ENCODE data around the gene SHMT1. TPM values are rescaled to one million over a fixed set of nuclear protein-coding genes. Genes with fewer than 3 reads are reported as not detected.

Gene SHMT1
- total and polyA plus RNA-seq, 4 donors, result 39.6 to 360 (median 325) TPM

- 83% methylated on average over 5 of the region's 5 CpGs for WGBS
- Histone ChIP-seq H3K27me3 (ENCODE audit: control insufficient read depth in 4 of 4, insufficient read depth in 4 of 4, low read length in 3 of 4) (no peaks in the 10 kb centered on the region), H3K27ac (ENCODE audit: low read depth in 1 of 2, low read length in 2 of 2) (no peak overlapping the region), H3K4me1 (ENCODE audit: control insufficient read depth in 4 of 4, insufficient read depth in 4 of 4, low read length in 3 of 4) (no peaks in the 10 kb centered on the region), H3K9me3 (ENCODE audit: control insufficient read depth in 4 of 4, low read length in 3 of 4) (no peaks in the 10 kb centered on the region), H3K9ac (ENCODE audit: low read depth in 1 of 2, low read length in 2 of 2) (no peak overlapping the region), H3K4me3 (ENCODE audit: low read depth in 1 of 3, low read length in 3 of 3) (no peak overlapping the region), H3K36me3 (ENCODE audit: control insufficient read depth in 4 of 4, insufficient read depth in 3 of 4, low read depth in 1 of 4, low read length in 3 of 4) (peaks cover 18 to 88% (median 54%) of the 10 kb centered on the region in 4 donors)
- no peak for DNase-seq (ENCODE audit: low spot score)
- TF ChIP-seq MAX (IDR thresholded peaks at IDR 0.05), result no peak
- no peak for TF ChIP-seq HNF4A (conservative IDR thresholded peaks at IDR 0.05)
- TF ChIP-seq TAF1 (conservative IDR thresholded peaks at IDR 0.05), result no peak
- TF ChIP-seq SP1 (IDR thresholded peaks at IDR 0.05), result no peak
- TF ChIP-seq JUND (IDR thresholded peaks at IDR 0.05), result no peak
- no peak for TF ChIP-seq FOXA1 (IDR thresholded peaks at IDR 0.05)
- no peak for TF ChIP-seq EGR1 (IDR thresholded peaks at IDR 0.05; ENCODE audit: low read depth in 2 of 2)
- no peak for TF ChIP-seq ZBTB33 (IDR thresholded peaks at IDR 0.05)
- TF ChIP-seq FOXA2 (IDR thresholded peaks at IDR 0.05), result no peak
- TF ChIP-seq NR2F2 (IDR thresholded peaks at IDR 0.05), result no peak
- TF ChIP-seq RAD21 (IDR thresholded peaks at IDR 0.05), result no peak
- no peak for TF ChIP-seq YY1 (IDR thresholded peaks at IDR 0.05)
- TF ChIP-seq GABPA (IDR thresholded peaks at IDR 0.05 in 1 of 2, conservative IDR thresholded peaks at IDR 0.05 in 1 of 2), result no peak
- no peak for TF ChIP-seq REST (IDR thresholded peaks at IDR 0.05)
- TF ChIP-seq HNF4G (IDR thresholded peaks at IDR 0.05), result no peak
- no peak for TF ChIP-seq ATF3 (IDR thresholded peaks at IDR 0.05)
- TF ChIP-seq, protein P1, sequence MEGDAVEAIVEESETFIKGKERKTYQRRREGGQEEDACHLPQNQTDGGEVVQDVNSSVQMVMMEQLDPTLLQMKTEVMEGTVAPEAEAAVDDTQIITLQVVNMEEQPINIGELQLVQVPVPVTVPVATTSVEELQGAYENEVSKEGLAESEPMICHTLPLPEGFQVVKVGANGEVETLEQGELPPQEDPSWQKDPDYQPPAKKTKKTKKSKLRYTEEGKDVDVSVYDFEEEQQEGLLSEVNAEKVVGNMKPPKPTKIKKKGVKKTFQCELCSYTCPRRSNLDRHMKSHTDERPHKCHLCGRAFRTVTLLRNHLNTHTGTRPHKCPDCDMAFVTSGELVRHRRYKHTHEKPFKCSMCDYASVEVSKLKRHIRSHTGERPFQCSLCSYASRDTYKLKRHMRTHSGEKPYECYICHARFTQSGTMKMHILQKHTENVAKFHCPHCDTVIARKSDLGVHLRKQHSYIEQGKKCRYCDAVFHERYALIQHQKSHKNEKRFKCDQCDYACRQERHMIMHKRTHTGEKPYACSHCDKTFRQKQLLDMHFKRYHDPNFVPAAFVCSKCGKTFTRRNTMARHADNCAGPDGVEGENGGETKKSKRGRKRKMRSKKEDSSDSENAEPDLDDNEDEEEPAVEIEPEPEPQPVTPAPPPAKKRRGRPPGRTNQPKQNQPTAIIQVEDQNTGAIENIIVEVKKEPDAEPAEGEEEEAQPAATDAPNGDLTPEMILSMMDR (IDR thresholded peaks at IDR 0.05; ENCODE audit: low read depth, low read length, missing input control), result no peak
- TF ChIP-seq RXRA (IDR thresholded peaks at IDR 0.05), result no peak
These were observed 82.5 kb downstream of the SHMT1 start for GRCh38 chr17:18280766-18281371.

All from liver (tissue), 9 donors.